GM12801 (cell line): ENCODE results near the gene GLI3.

Experiments
- TF ChIP-seq, protein P1 (sequence below): IDR thresholded peaks from one replicate; pipeline ENCODE4 v1.5.1; 2011; ENCODE audit warnings: control low read depth; ENCODE audit not compliant: insufficient read length; ENCODE audit errors: extremely low read depth

GLI3 gene

DNA sequence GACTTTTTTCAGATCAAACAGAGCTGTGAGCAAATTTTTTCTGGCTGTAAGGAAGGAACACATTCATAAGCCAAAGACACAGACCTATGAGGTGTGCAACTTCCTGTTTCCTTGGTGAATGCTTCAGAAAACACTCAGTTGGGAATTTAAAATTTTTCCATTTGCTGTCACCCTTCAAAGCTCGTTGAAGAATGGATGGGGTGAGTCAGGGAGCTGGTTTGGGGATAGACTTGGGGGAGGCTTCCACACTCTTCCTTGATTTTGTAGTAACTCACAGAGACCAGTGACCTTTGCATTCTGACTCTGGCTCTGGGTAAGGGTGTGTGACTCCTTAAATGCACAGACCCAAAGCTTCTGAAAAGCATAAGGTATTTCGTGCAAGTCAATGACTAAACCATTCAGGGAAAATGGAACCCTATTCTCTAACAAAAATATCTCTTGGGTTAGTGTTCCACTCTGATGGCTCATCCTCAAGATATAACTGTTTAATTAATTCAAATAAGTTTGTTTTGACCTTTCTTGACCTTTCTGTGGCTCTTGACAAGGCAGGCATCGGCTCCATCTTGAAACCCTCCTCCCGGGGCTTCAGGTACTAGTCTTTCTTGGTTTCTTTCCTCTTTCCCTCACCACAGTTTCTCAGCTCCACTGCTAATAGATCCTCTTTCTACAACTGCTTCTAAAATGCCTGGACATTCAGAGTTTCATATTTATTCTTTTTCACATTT is 306.3 kb downstream of the GLI3 start:
- TF ChIP-seq, protein P1, sequence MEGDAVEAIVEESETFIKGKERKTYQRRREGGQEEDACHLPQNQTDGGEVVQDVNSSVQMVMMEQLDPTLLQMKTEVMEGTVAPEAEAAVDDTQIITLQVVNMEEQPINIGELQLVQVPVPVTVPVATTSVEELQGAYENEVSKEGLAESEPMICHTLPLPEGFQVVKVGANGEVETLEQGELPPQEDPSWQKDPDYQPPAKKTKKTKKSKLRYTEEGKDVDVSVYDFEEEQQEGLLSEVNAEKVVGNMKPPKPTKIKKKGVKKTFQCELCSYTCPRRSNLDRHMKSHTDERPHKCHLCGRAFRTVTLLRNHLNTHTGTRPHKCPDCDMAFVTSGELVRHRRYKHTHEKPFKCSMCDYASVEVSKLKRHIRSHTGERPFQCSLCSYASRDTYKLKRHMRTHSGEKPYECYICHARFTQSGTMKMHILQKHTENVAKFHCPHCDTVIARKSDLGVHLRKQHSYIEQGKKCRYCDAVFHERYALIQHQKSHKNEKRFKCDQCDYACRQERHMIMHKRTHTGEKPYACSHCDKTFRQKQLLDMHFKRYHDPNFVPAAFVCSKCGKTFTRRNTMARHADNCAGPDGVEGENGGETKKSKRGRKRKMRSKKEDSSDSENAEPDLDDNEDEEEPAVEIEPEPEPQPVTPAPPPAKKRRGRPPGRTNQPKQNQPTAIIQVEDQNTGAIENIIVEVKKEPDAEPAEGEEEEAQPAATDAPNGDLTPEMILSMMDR = no peak

DNA sequence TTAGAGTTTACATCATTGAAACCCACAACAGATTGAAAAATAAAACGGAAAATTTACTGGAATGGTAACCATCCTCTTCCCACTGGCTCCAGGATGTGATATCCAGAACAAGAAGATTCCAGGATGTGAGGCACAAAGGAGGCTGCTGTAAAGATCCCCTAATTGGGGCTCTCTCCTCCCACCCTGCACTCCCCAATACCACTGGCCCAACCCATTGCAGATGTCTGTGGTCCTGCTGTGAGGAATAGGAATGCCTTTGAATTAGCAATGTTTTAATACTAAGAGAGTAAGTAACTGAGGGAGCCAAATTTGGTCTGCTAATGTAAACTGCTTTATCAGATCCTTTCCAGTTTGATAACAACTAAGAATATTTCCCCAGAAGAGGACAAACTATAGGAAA is 308.2 kb downstream of the GLI3 start:
- TF ChIP-seq, protein P1 = no peak

DNA sequence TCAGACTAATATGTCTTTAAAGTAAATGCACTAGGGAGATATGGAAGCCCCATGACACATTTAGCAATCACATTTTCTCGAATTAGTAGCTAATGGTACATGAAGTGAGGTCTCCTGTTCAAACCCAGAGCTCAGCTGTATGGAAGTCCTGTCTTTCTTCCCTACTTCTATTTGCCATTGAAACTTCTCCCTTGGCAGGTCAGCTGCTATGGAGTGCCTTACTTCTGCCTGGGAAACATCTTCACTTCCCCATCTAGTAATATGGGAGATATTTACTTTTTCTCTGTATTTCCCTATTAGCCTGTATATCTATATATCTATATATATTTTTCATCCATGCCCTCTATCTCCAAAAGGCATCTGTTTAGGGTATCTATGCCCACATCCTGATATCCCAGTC is 308.8 kb downstream of the GLI3 start:
- TF ChIP-seq, protein P1 = no peak

DNA sequence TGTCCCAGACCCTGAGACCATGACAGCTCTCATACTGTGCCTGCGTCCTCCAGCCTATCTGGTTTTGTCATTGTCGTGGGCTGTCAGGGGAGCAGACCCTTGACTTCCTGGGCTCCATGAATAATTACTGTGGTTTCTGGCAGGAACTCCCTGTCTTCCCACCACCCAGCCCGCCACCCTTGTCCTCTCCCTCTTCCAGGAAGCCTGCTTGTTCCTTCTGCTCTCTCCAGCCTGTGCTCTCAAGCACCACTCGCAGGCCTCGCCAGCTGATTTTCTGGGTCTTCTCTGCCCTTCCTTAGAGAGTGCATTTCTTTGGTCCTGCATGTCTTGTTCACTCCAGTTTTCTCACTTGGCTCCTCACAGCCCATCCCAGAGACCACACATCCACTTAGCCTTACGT is 309.6 kb downstream of the GLI3 start:
- TF ChIP-seq, protein P1 = no peak

DNA sequence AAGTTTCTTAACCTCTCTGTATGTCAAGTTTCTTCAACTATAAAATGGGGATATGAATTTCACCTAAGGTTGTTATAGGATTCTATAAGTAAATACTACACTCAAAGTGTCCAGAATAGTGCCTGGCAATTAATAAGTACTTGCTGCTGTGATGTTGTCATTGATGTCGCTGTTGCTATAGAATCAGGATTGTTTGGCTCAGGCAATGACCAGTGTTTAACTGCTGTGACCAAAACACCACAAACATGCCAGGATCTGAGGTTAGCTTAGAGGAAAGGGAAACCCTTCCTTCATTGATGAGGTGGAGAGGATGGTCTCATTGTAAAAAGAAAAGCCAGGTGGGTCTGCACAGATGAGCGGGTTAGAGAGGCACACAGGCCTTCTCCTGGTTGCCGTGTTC is 311.1 kb downstream of the GLI3 start:
- TF ChIP-seq, protein P1 = no peak

DNA sequence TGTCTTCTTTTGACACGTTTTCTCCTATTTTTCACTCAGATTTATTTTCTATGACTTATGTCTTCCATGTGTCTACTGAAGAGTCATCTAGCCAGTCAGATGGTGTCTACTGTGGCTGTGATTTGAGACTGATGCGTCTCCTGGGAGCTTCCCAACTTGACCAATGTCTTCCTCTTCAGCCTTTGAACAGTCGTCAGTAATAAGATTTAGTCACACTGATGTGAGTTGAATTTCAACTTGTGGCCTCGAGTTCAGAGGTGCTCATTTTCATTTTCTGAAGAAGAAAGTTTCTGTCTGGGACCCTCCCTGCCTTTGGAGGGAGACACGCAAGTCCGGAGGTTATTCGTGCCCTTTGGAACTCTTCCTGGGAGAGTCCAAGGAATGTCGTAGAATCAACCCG is 312.2 kb downstream of the GLI3 start:
- TF ChIP-seq, protein P1 = no peak

DNA sequence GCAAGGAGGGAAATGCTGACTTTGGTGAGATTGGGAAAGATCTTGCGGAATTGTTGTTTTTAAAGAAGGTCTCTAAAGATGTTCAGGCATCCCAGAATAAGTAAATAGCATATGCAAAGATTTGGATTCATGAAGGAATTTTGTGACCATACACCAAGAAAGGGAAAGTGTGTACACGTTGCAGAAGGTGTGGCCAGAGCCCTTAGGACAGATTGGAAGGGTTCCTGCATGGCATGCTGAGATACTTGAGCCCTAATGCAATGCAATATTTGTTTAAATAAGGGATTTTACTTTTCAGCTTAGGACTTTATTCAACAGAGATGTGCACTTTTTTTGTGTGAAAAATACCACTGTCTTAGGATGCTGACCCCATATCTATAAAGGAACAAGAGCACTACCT is 314.6 kb downstream of the GLI3 start:
- TF ChIP-seq, protein P1 = no peak

DNA sequence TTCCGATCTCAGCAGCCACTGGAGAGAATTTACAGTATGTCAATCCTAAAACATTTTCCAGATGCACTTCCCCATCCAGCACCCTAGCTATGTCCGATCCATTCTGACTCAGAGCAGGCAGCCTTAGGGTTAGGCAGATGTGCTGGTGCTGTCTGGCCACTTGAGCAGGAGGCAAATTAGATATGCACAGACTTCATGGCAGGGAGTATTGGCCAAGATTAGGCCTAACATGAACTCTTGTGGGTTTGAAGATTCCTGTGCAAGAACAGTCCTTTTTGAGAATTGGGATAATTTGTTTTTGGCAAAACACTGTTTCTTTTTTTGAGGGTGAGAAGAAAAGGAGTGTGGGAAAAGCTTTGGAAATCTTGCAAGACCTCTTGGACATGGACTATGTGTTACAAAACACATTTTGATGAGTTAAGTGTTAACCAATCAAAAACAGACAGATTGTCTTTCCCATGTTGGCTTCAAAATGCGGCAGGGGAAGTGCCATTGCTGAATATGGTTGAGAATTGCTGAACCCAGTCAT is 315.5 kb downstream of the GLI3 start:
- TF ChIP-seq, protein P1 = no peak
